GM20431 (cell line): Measurements from ENCODE around the gene SSPN.

Source experiments
- in situ Hi-C: fragments of 300-500 bp; cut with MseI, MboI; formaldehyde crosslinking; loops from one replicate; pipeline ENCODE4 v1.15.0; 2020; ENCODE audit warnings: low sequenced_read_pairs; ENCODE audit not compliant: unreplicated experiment

SSPN gene

DNA sequence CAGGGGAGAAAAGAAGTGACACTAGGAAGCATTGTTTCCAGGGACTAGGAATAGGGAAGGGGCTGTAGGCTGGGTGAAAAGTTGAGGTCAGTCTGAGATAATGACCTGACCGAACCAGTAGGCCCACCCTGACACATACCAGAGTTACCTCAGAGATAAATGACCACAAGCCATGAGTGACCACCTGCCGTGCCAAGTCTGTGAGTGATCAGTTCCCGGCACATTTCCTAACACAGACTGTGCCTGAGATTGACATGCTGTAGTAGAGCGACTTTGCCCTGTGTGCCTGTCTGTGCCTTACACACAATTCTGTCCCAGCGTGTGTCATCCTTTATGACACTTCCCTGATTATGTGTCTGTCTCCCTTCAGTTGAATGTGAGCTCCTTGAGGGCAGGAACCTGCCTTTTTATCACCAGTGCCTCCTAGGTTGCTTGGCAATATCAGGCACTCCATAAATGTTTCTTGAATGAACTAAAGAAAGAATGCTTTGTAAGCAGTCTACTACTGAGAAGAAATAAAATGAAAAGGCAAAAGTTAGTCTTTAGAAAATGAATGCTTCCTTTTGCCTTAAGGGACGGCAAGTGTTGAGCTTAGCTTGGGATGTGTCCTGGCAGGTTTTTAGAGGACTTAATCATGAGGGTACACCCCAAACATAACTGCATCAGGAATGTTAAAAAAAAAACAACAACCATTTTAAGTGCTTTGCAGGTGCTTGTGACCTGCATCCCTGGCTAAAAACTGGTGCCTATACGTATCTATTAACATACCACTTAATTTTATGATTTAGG, 9.6 kb upstream of the SSPN start:
- in situ Hi-C loops: no loop called here

GRCh38 chr12:26187014-26187798, 8.2 kb upstream of the SSPN start:
- in situ Hi-C loops: no loop called here

- in situ Hi-C loops: no loop called here
Measured at GRCh38 chr12:26188127-26188526, 7.2 kb upstream of the SSPN start.

- in situ Hi-C loops: no loop called here
Measured at GRCh38 chr12:26188641-26189040, 6.7 kb upstream of the SSPN start.

DNA sequence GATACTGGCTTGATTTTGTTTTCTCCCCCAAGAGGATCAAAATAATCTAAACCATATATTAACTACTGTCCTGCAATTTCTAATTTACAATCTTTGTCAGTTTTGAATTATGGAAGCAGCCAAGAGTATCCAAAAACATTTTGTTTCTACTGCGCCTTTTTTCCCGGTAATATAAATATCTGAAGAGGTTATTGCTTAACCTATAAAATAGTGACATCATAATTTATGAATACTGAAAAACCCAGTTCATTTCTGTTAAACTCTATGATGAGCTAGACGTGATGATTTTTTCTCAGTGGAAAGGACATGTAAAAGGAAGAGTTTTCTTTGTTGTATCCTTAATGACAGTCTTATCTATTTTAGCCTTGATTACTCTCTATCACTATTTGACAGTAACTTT, 3.2 kb upstream of the SSPN start:
- in situ Hi-C loops: no loop called here

DNA sequence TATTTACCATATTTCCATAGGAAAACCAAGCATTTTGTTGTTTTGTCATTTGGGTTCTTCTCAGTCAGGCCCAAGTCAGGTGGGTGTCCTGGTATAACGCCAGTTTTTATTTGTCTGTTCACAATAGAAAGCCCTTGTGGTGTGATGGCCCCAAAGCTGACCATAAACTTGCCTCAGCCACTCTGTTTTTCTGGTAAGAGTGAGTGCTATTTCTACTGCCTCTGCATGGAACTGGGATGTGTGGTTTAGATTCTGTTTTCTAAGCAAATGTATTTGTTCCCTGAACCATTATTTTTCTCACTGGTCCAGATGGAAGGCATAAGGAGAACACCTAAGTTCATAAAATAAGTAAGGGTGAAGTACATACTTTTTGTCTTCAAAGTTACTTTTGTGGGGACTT, 1.8 kb upstream of the SSPN start:
- in situ Hi-C loops: no loop called here

DNA sequence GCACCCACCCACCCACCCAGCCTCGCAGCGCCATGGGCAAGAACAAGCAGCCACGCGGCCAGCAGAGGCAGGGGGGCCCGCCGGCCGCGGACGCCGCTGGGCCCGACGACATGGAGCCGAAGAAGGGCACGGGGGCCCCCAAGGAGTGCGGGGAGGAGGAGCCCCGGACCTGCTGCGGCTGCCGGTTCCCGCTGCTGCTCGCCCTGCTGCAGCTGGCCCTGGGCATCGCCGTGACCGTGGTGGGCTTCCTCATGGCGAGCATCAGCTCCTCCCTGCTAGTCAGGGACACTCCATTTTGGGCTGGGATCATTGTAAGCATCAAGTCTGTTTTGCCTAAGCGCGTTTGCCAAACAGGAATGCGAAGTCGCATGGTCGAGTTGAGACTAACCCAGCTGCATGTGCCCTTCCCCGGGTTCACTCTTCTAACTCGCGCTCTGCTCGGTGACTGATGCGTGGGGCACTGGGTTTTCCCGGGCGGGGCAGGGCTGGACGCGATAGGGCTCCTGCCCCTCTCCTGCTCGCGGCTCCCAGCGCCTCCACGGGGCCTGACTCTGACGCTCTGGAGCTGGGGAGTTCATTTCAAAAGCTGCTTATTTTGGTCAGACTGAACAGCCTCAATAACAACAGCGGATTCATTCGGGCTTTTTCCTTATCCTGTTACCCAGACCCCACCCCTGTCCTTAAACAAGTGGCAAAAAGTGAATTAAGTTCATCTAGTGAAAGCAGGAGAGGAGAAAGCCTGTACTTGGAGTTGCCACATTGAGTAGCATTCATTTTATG, 458 bp downstream of the SSPN start:
- in situ Hi-C loops: no loop called here

DNA sequence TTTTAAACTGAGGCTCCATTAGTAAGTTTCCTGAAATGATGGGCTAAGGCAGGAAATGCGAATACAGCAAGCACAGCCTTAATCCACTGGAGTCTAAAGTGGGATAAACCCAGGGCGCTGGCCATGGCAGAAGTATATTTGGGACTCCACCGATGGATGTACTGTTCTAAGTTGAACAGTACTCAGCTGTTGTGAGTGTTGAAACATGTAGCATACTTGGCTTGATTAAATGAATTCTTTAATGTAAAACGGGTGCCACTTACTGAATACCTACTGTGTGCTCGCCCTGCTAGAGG, 996 bp downstream of the SSPN start:
- in situ Hi-C loops: no loop called here

DNA sequence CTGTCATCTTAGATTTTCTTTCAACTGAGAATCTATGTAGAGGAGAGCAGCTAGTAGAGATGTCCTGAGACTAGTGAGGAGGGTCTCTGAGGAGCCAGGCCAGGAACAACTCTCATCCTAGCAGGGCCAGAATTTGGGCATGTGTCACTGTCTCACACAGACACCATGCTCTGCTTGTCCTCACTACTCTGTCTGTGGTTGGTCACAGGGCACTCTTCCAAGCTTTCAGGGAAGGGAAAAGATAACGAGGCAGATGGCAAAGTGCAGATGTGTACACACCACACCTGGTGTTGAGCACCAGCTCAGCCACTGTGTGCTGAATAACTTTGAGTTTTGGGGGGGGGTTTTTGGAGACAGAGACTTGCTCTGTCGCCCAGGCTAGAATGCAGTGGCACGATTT, 2.5 kb downstream of the SSPN start:
- in situ Hi-C loops: no loop called here

DNA sequence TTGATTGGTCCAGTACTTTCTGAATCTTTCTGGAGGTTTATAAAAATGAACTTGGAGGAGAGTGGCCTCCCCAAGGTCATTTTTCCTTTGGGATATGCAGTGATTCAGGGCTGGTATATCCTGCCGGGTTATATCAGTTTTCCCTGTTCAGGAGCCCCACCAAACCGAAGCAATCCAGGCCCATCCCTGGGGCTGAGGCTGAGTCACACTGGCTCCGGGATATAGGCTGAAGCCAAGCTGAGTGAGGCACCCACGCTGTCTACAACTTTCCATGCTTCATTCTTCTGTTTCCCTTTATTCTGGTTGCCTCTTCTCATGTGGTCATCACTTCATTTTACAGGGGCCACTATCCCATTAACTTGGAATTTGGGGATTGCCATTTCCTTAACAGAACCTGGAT, 3.4 kb downstream of the SSPN start:
- in situ Hi-C loops: no loop called here

- in situ Hi-C loops: no loop called here
Measured at GRCh38 chr12:26203167-26203780, 7.9 kb downstream of the SSPN start.

DNA sequence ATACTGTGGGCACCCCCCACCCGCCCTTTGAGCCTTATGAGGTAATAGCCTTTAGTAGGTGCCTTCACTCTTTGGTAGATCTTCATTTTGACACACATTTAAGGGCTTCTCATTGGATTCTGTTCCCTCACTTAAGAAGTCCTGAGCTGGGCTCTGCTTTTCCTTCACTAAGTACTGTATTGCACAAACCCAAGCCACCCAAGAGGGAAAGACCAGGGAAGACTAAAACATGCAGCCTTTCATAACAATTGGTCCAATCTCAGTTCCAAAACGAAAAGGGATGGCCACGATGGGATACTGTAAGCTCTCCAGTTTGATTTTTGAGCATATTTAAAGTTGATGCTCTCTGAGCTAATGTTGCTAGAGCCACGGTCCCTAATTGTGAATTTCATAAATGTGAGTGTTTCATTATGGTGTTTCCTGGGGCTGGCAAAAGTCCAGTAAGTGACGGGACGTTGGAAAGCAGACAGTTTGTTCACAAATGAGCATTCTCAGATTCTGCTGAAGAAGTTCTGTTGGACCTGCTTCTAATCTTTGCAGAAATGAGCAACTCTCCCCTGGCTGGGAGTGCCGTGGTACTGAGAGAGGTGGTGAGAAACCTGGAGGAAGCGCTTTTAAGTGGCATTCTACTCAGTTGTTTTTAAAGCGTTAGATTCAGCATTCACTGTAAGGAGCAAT, 9.4 kb downstream of the SSPN start:
- in situ Hi-C loops: no loop called here

DNA sequence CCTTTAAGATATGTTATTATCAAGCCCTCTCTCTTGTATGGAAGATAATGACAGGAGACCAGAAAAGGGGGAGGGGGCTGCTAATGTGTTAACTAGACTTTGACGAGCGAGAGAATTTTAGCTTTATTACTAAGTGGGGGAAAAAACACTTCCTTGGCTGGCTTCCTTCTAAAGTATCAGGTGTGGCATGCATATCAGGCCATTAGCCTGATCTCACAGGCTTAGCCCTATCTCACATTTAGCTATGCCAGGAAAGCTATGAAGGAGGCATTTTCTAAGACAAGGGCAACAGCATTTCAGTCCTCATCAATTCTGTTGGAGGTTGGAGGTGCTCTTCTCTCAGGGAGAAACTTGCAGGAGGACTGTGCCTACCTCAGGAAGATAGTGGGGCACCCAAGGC, 9.9 kb downstream of the SSPN start:
- in situ Hi-C loops: no loop called here

DNA sequence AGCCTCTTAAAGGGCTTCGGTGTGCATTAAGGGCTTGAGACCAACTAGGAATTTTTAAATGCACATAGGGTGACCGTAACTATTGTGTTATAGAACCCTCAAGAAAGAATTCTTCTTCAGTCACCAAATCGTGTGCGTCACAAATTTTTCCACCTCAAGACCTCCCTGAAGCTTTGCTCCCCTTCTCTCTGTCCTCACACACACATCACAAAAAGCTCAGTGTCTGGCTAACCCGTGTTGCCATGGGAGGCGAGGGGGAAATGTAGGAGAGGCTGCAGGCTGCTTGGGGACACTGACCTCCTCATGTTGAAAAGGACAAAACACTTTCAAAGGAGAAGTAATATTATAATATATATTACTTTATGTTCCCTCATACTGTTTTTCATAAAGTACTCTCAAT, 10.6 kb downstream of the SSPN start:
- in situ Hi-C loops: no loop called here

GRCh38 chr12:26211331-26211730, 16.0 kb downstream of the SSPN start:
- in situ Hi-C loops: no loop called here

DNA sequence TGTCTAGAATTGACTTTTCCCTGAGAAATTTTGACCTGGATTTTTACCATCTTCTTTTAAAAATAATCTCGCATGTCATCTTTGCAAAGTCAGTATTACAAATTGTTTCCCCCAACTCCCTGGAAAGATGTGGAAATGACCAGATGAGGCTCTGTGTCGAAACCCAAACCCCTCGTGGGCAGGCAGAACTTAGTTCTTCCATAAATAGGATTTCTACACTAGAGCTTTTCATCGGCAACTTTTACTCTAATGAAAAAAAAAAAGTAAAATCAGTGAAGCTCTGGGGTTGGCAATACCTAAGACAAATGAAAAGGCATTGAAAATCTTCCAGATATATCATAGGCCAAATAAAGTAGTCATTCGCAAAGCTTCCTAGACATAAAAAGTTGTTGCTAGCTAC, 17.0 kb downstream of the SSPN start:
- in situ Hi-C loops: no loop called here

DNA sequence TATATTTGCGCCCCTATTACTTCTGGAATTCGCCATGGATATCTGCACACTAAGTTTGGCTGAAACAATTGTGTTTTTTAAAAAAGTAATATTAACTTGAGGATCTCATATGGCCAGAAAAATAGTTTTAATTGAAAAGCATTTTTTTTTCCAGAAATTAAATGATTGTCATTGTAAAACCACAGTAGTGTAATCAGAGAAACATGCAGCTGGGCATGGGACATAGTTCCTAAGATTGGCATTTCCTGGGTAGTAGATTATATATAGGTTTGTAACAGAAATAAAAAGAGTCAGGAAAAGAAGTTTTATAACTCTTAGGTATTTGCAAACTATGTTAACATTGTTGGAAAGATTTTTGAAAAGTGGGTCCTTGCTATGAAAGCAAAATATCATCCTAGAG, 17.6 kb downstream of the SSPN start:
- in situ Hi-C loops: no loop called here

DNA sequence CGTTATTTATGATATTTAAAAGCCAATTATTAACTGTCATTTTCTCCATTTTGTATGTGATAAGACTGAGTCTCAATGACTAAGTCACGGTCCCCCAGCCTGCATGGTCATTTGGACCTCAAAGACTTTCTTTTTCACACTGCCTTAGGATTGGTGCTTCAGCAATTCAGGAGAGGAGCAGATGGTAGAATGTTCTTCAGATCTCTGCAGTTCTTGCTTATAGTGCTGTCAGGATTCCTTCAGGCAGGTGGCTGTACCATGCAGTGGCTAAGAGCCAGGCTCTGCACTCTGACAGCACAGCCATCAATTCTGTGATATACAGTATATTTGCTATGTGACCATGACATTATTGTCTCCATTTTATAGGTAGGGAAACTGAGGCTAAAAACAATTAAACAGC, 18.7 kb downstream of the SSPN start:
- in situ Hi-C loops: no loop called here

DNA sequence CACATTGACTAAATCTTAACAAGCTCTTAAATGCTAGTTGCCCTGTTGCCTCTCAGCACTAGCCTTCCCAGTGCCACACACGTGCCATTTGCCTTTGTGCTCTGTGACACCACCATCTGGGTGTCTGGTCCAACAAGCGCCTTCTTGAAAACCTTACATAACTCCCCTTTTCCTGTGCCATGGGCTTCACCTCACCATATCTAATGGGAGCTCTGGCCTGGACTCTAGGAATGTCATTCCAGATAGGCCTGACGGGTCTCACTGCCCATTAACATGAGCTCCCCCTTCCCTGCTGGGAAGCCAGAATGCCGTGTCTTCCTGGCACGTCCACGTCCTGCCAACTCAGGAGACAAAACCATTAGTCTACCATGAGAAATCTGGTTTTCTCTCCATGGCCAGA, 24.4 kb downstream of the SSPN start:
- in situ Hi-C loops: no loop called here

GRCh38 chr12:26224657-26225056, 29.3 kb downstream of the SSPN start:
- in situ Hi-C loops: no loop called here
